HTERT RPE-1 (cell line): ENCODE measurements around the gene FAM237A.

Experiments used
- in situ Hi-C: fragments of 300-500 bp; cut with MboI; formaldehyde crosslinking; loops from 4 replicates; pipeline ENCODE4 v1.14.3; 2020; ENCODE audit warnings: low sequenced_read_pairs

Gene FAM237A

DNA sequence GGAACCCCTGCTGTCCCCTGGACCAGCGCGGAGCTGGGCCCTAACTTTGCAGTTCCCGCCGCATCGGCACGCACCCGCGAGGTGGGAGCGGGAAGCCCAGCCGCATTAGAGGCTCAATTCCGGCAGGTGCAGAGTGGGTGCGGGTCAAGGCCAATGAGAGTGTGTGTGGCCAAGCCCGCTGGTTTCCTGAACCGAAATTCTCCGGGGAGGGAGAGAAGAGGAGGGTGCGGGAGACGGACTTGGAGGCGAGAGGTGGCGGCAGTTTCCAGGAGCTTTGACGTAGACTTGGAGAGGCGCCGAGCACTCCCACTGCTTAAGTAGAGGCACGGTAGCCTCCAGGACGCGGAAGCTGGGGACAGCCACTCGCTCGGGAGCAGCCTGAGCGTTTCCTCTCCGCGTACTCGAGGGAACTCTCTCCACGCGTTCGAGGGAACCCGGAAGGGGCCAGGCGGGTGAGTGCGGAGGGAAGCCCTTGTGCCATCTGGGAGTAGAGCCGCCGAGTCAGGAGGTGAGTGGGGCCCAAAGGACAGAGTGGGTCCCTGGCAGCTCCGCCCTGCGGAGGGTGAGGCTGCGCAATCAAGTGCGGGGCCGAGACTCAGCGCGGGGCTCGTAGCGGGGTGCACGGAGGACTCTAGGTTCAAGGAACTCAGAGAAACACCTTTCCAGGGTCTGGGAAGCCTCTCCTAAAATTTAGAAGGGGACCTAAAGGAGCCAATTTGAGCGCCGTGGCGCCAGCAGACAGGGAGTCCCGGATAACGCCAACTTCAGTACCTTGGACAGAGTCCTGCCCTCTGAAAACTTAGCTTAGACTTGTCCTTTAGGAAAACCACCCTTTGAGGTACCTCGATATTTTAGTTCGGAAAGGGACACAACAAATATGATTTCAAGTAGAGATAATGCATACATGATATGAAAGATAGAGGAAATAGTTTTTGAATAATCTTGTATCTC lies at the start of gene FAM237A:
Gene FAM237A, plus strand, starts transcription at position 413 of the 951 bp plus-strand sequence. CDS start 1,750 bp downstream, outside the sequence.
- in situ Hi-C loops, result no loop called here

DNA sequence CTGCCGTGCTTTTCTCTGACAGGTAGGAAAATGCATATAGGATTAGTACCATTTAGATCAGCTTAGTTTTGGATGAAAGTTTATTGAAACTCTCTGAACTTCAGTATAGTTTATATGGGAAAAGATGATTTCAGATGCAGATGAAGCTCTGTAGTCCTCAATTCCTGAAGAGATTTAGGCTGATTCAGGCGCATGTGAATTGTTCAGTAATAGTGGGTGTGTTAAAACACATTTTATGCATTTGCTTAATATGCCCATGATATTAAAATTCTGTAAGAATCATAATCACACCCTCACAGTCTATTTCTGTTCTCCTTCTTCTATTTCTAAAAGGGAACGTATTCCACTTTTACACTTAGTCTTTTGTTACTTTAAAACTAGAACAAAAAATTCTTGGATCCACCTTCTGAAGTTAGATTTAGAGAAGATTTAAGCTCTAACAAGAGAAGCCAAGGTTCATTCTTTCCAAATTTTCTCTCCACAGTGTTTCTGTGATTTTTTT lies 44.5 kb upstream of the FAM237A start:
- in situ Hi-C loops, result no loop called here

GRCh38 chr2:206603243-206603642 lies 39.0 kb upstream of the FAM237A start:
- in situ Hi-C loops, result no loop called here

GRCh38 chr2:206610451-206610850 lies 31.8 kb upstream of the FAM237A start:
- in situ Hi-C loops, result no loop called here

DNA sequence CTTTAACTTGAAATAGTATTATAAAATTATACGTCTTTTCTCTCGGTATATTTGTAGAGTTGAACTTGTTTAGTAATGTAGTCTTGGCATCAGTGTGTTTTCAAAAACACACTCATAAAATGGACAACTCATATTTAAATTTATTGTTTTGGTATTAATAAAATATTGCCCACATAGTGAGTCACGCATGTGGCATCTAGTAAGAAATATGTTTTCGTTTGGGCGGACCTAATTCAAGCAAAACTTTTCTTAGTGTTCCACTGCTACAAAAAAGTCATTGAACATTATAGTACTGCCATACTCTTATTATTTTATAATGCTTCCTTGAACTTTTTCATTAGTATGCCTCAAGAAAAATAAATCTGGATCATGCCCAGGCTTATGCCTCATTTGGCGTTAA lies 31.1 kb upstream of the FAM237A start:
- in situ Hi-C loops, result no loop called here

- in situ Hi-C loops, result no loop called here
Observed at GRCh38 chr2:206611736-206612135, 30.6 kb upstream of the FAM237A start.

DNA sequence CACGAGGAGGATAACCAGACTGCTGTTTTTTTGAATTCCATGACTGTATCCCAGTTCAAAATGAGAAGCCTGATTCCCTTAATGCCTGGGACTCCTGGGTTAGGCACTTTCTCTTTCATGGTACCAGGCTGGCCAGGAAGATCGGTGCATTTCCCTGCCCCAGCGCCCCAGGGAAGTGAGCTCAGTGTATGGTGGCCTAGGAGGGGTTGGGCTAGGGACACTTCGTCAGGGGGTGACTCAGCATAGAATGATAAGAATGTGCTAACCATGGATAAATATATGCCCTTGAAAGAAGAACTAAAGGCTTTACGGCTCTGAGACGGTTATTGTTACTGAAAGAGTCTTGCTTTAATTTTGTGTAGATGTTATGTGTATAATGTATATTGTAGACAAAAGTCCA lies 27.5 kb upstream of the FAM237A start:
- in situ Hi-C loops, result no loop called here

DNA sequence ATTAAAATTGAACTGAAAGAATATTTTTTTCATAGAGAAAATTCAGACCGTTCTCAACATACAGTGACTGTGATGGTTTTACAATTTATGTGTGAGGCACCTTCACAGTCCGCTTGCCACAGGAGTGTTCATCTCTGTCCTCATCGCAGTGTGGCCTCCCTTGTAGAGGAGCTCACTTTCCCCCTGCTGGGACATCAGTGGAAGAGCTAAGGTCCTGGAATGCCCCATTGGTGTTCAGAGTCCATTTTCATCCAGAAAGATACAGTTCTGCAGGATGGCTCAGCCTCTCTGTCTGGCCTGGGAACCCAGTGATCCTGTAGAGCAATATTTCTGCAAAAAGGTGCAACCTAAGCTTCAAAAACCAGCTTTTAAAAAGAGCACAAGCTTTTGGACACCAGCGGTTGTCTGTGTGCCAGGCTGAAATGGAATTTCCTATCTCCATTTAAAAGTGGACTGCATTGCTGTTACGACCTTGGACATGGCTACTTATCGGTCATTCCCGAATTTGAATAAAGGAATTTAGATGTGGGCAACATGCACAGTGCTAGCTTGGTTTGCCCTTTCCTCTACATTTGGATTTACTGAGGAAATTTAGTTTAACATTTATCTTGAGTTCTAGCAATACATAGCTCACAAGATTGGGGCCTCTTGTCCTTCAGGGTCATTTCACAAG lies 26.7 kb upstream of the FAM237A start:
- in situ Hi-C loops, result no loop called here

GRCh38 chr2:206616151-206616550 lies 26.1 kb upstream of the FAM237A start:
- in situ Hi-C loops, result no loop called here

DNA sequence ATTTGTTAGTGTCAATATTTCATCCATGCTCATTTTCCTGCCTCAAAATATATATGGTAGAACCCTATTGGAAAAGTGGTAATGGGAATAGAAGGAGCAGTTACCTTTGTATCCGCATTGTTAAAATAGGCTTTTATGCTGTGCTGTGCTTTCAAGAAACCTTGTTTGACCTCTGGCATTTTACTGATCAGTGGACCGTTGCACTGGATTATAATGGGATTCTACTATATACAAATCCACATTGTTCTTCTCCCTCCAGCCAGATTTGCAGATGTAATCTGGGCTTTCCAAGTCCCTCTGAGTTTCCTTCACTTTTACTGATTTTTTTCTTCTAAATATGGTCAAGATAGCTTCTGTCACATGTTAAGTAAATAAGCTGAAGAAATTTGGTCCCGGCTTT lies 23.3 kb upstream of the FAM237A start:
- in situ Hi-C loops, result no loop called here

DNA sequence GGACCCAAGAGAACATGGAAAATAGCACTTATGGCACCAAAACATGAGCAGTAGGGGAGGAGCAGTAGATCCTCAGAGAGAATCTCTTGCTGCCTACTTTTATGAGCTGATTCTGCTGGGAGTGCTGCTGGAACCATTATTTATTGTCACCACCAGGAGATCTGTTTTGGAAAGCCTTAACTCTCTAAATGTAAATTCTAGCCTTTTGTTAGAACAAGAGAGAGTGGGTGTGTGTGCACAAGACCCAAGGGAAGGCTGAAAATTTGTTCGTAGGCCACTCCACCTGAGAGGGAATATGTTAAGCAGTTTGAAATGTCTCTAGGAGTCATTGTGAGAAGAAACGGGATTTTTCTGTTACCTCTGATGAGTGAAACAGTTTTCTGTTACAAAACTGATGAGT lies 16.2 kb upstream of the FAM237A start:
- in situ Hi-C loops, result no loop called here

- in situ Hi-C loops, result no loop called here
Observed at GRCh38 chr2:206627632-206628031, 14.7 kb upstream of the FAM237A start.

DNA sequence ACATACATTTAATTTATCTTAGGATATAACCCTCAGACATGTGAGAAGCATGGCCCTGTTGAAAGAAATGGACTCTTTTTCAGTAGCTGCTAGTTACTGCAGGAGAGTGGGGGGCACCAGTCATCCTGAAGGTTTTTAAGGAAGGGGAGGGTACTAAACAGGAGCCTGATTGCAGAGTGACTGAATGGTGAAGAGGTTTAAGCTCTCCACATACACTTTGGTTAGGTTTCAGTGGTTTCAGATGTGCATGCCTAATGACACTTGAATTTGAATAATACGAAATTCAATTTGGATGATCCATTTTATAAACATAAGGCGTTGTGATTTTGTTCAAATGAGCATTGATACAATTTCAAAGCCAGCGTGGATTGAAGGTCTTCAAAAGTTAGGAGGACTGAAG lies 10.9 kb upstream of the FAM237A start:
- in situ Hi-C loops, result no loop called here

- in situ Hi-C loops, result no loop called here
Observed at GRCh38 chr2:206635015-206635414, 7.3 kb upstream of the FAM237A start.

GRCh38 chr2:206639636-206640035 lies 2.7 kb upstream of the FAM237A start:
- in situ Hi-C loops, result no loop called here

DNA sequence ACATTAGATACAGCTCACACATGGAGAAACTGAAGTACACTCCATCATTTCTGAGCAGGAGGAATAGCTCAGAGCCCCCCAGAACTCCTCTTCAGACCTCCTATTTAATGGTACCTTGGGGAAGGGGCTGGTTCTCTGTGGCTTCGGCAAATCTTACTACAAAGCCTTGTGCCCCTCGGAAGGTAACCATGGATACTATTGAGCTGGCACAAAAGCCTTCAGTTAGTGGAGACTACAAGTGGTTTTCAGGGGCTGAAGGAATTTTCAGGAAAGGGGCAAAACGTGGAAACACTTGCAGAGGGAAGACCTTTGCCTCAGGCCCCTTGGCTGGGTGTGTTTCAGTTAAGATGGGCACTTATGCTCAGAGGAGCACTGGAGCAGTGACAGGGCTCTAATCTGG lies 1.1 kb upstream of the FAM237A start:
- in situ Hi-C loops, result no loop called here

- in situ Hi-C loops, result no loop called here
Observed at GRCh38 chr2:206647985-206648384, 5.7 kb downstream of the FAM237A start.

DNA sequence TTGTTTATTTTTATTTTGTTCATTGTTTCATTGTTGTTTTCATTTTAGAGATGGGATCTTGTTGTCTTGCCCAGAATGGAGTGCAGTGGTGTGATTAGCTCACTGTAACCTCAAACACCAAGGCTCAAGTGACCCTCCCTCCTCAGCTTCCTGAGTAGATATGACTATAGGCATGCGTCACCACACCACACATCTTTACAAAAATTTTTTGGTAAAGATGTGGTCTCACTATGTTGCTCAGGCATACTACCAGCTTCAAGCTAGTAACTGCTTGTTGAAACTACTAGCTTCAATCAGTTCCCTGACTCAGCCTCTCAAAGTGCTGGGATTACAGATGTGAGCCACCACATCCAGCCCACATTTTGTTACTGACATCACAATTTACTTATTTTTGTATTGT lies 14.8 kb downstream of the FAM237A start:
- in situ Hi-C loops, result no loop called here

DNA sequence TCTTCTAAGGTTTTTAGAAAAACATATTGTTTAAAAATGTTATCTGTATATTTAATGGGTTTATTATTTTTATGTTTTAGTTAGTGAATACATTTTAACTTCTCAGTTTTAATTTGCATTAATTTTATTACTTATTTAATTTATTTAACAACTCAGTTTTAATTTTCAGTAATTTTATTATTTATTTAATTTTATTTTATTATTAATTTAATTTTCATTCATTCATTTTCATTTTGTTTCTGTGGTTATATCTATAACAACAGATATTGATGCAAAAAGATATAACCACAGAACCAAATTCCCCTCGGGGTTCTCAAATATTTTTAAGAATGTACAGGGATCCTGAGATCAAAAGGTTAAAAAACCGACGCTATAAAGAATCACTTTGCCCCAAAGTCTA lies 23.0 kb downstream of the FAM237A start:
- in situ Hi-C loops, result no loop called here

DNA sequence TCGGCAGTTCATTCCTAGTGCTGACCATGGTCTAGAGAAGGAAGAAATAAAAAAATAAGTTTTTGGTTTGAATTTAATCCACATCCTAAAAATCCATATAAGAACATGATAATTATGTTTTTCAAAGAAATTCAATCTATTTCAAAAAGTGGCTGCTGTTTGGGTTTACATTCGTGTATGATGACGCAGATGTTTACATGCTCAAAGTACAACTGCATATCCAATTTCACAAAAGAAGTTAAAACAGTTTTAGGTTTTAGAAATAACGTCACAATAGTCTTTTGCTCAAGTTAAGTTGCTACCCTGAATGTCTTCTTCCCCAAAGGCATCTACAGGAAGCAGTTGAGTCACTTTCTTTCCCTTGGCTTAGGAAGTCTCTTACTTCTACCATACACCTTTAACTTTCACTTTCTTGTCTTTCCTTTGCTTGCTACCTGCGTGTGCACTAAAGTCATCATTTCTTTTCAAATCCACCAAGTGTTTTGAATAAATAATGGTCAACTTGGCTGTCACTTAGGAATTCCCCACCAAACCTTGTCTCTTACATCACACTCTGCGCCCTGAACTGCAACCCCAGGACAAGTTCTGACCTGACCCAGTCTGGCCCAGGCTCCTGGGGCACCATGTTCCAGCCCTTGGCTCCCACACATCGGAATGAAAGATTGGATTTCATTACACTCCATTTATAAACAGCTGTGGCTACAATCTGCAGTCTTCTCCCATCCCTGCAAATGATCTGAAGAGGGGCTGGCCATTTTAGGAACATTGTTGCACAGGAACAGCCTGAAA lies 28.4 kb downstream of the FAM237A start:
- in situ Hi-C loops, result no loop called here

- in situ Hi-C loops, result no loop called here
Observed at GRCh38 chr2:206683546-206683945, 41.3 kb downstream of the FAM237A start.
